ENCODE results near the gene PSMA2.

PSMA2 gene

DNA sequence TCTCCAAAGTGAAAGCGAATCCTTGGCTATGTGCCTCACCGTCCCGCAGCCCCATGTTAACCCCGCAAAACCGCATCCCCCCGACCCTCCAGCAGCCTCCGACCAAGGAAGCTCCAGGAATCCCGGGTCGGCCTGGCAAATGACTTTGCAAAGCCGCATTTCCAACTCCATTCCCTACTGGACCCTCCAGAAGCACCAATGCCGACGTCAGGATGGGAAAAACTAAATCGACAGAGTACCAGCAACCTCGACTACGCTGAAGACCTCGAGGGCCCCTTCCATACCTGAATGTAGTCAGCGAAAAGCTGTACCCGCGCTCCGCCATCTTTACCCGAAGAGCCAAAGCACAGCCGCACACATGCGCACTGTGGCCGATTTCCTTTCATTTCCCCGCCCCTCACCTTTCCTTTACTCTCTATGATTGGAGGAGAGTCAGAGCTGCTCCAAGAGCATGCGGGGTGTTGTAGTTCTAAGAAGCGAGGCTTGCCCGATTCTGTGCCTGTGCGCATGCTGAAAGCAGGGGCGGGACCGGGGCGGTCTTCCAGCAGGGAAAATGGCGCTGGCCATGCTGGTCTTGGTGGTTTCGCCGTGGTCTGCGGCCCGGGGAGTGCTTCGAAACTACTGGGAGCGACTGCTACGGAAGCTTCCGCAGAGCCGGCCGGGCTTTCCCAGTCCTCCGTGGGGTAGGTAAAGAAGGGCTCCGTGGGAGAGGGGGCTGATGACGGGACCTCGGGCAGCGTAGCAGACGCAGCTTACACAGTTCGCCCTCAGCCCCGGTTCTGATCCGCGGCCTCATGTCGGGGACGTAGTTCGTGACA is at the start of gene PSMA2, which contains the start of gene MRPL32:
Gene PSMA2 (minus strand): TSS at position 341 of the 818 bp plus-strand sequence. CDS start 16 bp downstream, at position 325.
Gene MRPL32 (plus strand): TSS at position 543 of the 818 bp plus-strand sequence. CDS start 11 bp downstream, at position 554.
- H3K4me3 ChIP-seq (ENCODE audit: low read length), result peak within 1 kb of the TSS; percentile 95
- no peak for TF ChIP-seq ZNF274 (IDR thresholded peaks at IDR 0.05; ENCODE audit: low read depth, low read length)

DNA sequence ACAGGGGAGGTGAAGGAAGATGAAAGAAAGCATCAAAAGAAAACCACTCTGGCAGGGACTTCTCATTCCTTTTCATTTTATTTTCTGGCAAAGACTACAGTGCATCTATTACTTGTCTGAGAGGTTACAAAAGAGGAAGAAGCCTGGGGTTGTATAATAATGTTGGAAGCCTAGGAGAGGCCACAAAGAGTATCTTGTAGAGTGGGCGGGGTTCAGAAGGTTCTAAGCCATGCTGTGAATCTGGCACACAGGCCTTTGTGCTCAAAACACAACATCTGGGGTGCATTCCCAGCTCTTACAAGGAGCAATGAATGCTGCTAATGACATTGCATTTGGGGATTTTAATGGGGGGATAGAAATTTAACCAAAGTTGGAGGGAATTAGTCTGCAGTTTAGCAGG is 49.6 kb upstream of the PSMA2 start:
- TF ChIP-seq ZNF274 (IDR thresholded peaks at IDR 0.05; ENCODE audit: low read depth, low read length), result no peak
- H3K4me3 ChIP-seq (ENCODE audit: low read length), result no peak overlapping the region

DNA sequence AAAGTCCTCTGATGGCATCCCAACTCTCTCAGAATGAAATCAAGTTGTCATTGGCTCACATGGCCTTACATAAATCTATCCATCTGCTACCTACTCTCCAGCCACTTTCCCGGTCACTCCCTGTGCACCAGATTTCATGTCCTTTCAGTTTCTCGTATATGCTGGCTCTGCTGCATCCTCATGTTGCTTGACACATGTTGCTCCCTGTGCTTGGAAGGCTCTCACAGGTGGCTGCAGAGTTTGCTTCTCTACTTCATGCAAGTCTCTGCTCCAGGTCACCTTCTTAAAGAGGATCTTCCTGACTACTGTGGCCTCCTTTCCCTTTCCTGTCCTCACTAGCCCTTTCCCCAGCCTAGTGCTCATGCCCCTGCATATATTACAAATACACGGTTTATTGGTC is 48.5 kb upstream of the PSMA2 start:
- no peak for TF ChIP-seq ZNF274 (IDR thresholded peaks at IDR 0.05; ENCODE audit: low read depth, low read length)

DNA sequence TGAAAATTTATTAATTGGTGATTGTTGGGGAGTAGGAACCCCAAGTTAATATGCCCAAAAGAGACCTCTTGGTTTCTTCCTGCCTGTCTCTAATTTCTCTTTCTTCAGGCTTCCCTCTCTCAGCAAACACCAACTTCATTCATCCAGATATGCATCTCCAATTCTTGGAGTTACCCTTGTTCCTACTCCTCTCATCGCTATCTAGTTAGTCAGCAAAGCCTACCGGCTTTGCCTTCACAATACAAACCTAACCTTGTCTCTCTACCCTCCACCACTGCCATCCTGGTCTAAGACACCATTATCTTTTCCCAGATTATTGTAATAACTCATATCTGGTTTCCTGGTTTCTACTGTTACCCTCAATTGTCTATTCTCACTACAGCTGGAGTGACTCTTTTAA is 48.1 kb upstream of the PSMA2 start:
- TF ChIP-seq ZNF274 (IDR thresholded peaks at IDR 0.05; ENCODE audit: low read depth, low read length), result no peak
- H3K4me3 ChIP-seq (ENCODE audit: low read length), result no peak overlapping the region

More for the DNA sequence above, 48.5 kb upstream of the PSMA2 start:
- no peak overlapping the region for H3K4me3 ChIP-seq (ENCODE audit: low read length)

DNA sequence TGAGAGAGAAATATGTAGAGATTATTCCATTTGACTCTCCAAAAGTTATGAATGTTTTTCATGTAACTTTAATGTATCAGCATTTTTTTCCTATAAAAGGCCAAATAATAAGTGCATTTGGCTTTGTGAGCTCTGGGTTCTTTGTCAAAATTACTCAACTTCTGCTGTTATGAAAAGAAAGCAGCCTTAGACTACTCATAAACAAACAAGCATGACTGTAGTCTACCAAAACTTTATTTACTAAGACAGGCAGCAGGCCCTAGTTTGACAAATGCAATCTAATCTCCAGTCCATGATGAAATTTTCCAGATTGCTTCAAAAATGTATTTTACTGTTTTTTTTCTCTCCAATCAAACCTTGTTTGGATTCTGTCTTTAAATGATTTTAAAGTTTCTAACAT is 46.5 kb upstream of the PSMA2 start:
- no peak overlapping the region for H3K4me3 ChIP-seq (ENCODE audit: low read length)
- no peak for TF ChIP-seq ZNF274 (IDR thresholded peaks at IDR 0.05; ENCODE audit: low read depth, low read length)

DNA sequence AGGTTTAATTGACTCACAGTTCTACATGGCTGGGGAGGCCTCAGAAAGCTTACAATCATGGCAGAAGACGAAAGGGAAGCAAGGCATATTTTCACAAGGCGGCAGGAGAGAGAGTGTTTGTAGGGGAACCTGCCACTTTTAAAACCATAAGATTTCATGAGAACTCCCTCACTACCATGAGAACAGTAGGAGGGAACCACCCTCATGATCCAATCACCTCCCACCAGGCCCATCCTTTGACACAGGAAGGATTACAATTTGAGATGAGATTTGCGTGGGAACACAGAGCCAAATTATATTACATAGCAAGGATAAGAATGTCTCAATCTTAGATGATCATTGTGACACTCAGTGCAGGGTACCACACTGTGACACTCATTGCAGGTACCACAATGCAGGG is 44.4 kb upstream of the PSMA2 start:
- no peak for TF ChIP-seq ZNF274 (IDR thresholded peaks at IDR 0.05; ENCODE audit: low read depth, low read length)
- H3K4me3 ChIP-seq (ENCODE audit: low read length), result no peak overlapping the region

DNA sequence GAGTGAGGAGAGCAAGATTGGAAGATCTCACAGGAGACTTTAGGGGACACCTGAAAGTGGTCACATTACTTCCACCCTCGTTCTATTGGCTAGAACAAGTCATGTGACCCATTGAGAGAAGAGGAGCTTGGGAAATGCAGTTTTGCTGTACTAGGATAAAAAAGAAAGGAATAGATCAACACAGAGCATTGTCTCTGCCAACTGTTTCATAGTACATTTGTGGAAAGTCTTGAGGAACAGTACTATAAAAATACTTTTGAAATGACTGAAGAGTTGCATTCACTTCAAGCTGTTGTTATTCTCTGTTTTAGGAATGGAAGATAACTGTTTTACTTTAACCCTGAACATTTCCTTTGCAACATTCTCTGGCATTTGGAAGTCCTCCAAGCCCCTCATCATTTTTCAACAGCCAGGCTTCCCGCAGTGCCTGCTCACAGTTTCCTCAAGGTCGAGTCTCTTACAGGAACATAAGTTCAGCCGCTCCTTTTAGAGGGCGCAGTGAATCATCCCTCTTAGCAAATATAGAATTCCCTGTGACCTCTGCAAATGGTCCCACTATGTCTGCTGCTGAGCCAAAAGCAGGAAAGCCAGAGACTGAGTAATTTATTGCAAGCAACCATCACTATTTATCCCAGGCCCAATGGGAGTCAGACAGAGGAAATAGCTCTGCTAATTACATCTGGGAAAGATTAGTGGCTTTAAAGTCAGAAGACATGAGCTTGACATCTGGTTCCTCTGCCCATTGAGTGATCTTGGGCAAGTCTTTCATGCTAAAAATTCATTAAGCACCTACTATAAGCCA is 40.9 kb upstream of the PSMA2 start:
- no peak for TF ChIP-seq ZNF274 (IDR thresholded peaks at IDR 0.05; ENCODE audit: low read depth, low read length)
- no peak overlapping the region for H3K4me3 ChIP-seq (ENCODE audit: low read length)

DNA sequence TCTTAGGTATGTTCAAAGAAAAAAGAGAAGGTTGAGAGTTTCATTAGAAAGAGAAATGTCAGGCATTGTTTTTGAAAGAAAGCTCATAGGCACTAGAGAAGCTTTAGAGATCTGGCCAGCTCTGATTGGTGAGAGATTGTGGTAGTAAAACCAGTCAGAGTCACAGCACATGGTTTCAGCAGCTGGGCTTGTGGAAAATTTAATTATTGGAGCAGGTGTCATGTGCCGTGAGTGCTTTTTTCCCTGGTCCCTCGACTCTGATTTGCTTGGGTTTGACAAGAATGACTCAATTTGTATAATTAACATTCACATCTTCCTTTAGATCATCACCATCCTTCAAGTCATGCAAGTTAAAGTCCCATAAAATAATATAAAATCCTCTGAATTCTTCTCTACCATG is 35.4 kb upstream of the PSMA2 start:
- no peak overlapping the region for H3K4me3 ChIP-seq (ENCODE audit: low read length)
- TF ChIP-seq ZNF274 (IDR thresholded peaks at IDR 0.05; ENCODE audit: low read depth, low read length), result no peak

DNA sequence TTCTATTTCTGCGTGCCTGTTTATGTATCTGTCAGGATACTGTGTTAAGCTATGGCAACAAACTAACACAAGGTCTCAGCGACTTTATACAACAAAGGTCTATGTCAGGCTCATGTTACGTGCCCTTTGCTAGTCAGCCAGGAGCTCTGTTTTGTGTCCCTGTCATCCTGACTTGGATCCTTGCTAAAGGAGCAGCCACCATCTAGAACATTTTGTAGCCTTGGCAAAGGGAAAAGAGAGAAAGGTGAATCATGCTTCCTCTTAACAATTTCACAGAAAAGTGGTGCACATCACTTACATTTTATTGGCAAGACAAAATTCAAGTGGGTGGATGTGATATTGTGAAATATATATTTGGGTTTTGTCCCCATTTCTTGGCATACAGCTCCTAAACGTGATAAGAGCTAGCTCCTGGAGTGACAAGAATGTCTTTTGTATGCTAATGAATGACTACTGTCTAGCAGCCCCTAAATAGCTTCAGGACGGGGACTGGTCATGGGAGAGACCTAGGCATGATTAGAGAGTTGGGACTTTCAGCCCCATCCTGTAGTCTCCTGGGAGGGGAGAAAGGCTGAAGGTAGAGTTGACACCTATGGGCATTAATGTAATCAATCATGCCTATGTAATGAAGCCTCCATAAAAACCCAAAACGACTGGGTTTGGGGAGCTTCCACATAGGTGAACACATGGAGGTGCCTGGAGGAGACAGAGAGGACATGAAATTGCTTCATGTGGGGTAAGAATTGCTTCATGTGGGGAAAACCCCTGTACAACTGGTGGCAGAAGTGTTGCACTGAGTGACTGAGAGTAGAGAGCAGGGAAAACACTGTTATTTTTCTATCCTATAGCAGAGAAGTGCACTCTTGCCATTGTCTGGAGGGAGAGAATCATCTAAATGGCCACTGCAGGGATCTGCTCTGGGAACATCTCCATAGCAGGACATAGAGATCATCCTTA is 33.2 kb upstream of the PSMA2 start:
- H3K4me3 ChIP-seq (ENCODE audit: low read length), result no peak overlapping the region
- no peak for TF ChIP-seq ZNF274 (IDR thresholded peaks at IDR 0.05; ENCODE audit: low read depth, low read length)

DNA sequence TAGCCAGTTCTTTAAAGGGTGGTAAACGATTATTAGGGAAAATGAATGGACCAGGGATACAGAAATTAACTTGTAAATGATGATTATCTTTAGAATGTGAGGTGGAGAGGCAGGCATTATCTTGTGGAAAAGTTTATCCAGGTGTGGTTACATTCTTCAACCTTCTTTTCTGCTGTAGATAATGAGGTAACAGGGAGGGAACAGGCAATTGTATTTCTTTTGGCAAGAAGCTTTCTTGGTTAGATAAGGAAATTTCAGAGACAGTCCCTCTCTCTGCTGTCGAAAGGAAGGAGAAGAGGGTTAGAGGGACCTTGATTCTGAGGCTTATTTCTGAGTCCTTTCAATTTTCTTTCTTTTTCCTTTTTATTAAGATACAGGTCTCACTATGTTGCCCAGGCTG is 32.3 kb upstream of the PSMA2 start:
- no peak overlapping the region for H3K4me3 ChIP-seq (ENCODE audit: low read length)
- no peak for TF ChIP-seq ZNF274 (IDR thresholded peaks at IDR 0.05; ENCODE audit: low read depth, low read length)

DNA sequence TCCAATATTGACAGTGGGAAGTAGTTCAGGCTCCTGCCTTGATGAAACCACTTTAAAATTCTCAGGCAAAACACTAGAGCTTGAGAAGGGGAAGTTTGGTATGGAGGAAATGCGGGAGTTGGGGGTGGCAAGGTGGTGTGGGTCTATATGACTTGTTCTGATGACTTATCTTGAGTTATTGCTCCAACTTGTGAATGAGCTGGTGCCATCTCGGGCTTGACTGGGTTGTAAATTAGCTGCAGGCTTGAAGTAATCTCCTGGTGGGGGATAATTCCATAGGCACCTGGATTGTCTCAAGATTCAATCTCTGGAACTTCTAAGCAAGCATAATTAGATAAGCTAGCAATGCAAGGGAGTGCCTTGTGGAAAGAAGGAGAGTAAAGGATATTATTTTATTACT is 29.2 kb upstream of the PSMA2 start:
- no peak for TF ChIP-seq ZNF274 (IDR thresholded peaks at IDR 0.05; ENCODE audit: low read depth, low read length)
- no peak overlapping the region for H3K4me3 ChIP-seq (ENCODE audit: low read length)

DNA sequence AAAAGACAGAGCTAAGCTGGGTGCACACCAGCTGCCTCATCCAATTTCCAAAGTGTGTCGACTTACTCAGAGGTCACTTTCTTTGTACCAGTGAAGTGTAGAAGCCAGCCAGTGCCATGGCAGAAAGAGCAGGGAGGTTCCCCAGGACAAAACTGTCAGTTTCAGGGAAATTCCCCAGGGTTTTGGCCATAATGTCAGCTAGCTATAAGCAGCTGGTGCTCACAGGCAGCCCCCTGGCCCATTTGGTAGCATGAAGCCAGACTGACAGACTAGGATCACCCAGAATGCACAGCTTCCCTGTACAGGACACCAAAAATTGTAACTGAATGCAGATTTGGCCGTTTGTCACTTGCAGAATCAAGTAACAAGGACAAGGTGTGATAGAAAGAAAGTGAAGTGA is 28.8 kb upstream of the PSMA2 start:
- no peak overlapping the region for H3K4me3 ChIP-seq (ENCODE audit: low read length)
- no peak for TF ChIP-seq ZNF274 (IDR thresholded peaks at IDR 0.05; ENCODE audit: low read depth, low read length)

DNA sequence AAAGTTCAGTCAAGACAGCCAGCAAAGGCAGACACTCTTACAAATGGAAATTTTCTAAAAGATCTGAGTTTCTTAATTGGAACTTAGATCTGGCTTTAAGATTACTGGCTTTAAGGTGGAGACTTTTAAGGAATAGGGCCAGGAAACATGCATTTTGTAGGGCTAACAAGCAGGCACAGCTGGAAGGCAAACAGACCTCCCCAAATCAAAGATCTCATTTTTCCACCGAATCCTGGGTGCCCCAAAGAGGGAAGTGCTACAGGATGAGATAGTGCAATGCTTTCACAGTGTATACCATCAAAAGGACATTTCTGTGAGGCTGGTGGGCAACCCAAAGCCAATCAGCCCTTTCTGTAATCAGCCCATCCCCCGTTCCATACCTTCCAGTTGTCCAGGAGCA is 27.6 kb upstream of the PSMA2 start:
- TF ChIP-seq ZNF274 (IDR thresholded peaks at IDR 0.05; ENCODE audit: low read depth, low read length), result no peak
- H3K4me3 ChIP-seq (ENCODE audit: low read length), result no peak overlapping the region

DNA sequence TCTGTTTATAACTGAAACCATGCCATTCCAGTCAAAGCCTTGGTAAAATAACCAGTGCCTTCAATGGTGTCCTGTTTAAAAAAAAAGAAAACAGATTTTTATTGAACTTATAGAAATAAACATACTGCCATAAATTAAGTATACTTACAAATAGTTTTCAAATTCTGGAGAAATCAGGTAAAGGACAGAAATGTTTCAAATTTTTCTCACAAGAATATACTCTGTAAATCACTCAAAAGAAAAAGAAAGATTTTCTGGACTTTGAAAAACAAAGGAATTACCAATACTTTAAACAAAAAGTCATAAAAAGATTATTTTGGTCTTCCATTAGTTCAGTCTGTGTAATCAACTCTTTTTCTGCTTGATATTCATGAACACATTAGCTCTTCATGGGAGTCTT is 24.1 kb upstream of the PSMA2 start:
- no peak for TF ChIP-seq ZNF274 (IDR thresholded peaks at IDR 0.05; ENCODE audit: low read depth, low read length)
- H3K4me3 ChIP-seq (ENCODE audit: low read length), result no peak overlapping the region
